Measurements from ENCODE around the gene SINHCAF. TPM values are rescaled to one million over a fixed set of nuclear protein-coding genes. Genes with fewer than 3 reads are reported as not detected.
A peak's percentile ranks its signal among the peaks of the same experiment; 100 is the strongest.
"Not testable (repeated sequence)": the region's sequence is repeated elsewhere in the genome, so short reads cannot be mapped to it uniquely, and the experiment has no call there.

SINHCAF gene
- total RNA-seq, 1 experiment from 2014 or later, result 127 TPM

DNA sequence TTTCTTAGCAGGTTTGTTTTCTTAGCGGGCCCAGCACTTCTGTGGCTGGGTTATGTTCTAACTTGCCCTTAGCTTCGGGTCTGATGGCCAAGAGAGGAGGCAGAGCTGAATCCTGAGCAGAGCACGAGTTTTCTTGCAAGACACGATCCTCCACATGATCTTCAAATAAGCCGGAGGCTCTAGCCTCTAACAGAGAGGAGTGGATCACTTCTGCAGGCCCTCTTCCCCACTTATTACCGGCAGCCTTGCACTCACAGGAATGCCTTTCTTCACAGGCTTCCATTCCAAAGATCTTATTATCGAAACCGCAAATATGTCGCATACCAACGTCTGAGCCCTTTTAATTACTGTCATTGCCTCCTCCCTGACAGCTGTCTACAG lies 79.5 kb downstream of the SINHCAF start:
- H3K4me3 Mint-ChIP-seq (ENCODE audit: low read depth, unreplicated experiment), result no peak overlapping the region
- DNase-seq, result no peak
- TF ChIP-seq, protein P1, sequence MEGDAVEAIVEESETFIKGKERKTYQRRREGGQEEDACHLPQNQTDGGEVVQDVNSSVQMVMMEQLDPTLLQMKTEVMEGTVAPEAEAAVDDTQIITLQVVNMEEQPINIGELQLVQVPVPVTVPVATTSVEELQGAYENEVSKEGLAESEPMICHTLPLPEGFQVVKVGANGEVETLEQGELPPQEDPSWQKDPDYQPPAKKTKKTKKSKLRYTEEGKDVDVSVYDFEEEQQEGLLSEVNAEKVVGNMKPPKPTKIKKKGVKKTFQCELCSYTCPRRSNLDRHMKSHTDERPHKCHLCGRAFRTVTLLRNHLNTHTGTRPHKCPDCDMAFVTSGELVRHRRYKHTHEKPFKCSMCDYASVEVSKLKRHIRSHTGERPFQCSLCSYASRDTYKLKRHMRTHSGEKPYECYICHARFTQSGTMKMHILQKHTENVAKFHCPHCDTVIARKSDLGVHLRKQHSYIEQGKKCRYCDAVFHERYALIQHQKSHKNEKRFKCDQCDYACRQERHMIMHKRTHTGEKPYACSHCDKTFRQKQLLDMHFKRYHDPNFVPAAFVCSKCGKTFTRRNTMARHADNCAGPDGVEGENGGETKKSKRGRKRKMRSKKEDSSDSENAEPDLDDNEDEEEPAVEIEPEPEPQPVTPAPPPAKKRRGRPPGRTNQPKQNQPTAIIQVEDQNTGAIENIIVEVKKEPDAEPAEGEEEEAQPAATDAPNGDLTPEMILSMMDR (IDR thresholded peaks at IDR 0.05; ENCODE audit: unreplicated experiment), result no peak
- H3K4me1 Mint-ChIP-seq (ENCODE audit: low read depth, unreplicated experiment), result no peaks in the 10 kb centered on the region
- intact Hi-C loops (cut with micrococcal nuclease; ENCODE audit: unreplicated experiment), result no loop called here
- no TSS peak for BruUV-seq (replicated peaks)
- peaks cover 21% of the 10 kb centered on the region for H3K27me3 Mint-ChIP-seq (ENCODE audit: unreplicated experiment)
- H3K27ac Mint-ChIP-seq (ENCODE audit: unreplicated experiment), result no peak overlapping the region
- no peaks in the 10 kb centered on the region for H3K9me3 Mint-ChIP-seq (ENCODE audit: low read depth, unreplicated experiment)
- no peaks in the 10 kb centered on the region for H3K36me3 Mint-ChIP-seq (ENCODE audit: insufficient read depth, unreplicated experiment)
- CTCF ChIA-PET, result no interaction called here

DNA sequence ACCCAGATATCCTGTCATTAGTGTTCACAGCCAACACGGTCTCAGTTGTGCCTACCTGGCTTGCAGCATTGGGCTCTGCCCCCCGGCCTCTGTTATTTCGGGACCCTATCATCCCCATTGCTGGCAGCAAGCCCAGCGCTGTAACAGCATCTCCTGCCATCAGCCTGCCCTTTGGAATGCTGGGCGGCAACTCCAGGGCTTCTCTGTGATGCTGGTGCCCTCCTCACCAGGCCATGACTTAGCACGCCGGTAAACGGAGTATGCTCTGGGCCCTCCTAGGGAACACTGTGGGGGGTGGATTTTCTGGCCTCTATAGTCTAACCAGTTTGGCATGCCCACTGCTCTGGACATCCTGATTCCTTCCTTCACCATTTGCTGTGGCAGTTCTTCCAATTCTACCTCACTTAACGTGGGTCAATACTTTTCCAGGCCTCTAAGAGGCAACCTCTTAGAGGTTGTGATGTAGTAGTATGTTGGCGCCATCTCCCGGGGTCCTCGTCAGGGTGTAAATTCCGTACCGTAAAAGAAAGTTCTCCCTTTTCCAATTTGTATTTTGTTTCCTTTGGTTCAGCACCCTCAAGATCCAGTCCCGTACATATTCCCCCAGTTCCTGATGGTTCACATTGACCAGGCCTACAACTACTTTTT lies 80.0 kb downstream of the SINHCAF start:
- Mint-ChIP-seq H3K27ac (ENCODE audit: unreplicated experiment) (no peak overlapping the region), H3K4me3 (ENCODE audit: low read depth, unreplicated experiment) (no peak overlapping the region), H3K9me3 (ENCODE audit: low read depth, unreplicated experiment) (no peaks in the 10 kb centered on the region), H3K36me3 (ENCODE audit: insufficient read depth, unreplicated experiment) (no peaks in the 10 kb centered on the region), H3K4me1 (ENCODE audit: low read depth, unreplicated experiment) (no peaks in the 10 kb centered on the region), H3K27me3 (ENCODE audit: unreplicated experiment) (peaks cover 22% of the 10 kb centered on the region)
- CTCF ChIA-PET, result no interaction called here
- intact Hi-C loops (cut with micrococcal nuclease; ENCODE audit: unreplicated experiment), result no loop called here
- TF ChIP-seq, protein P1 (IDR thresholded peaks at IDR 0.05; ENCODE audit: unreplicated experiment), result peak; percentile 13
- no TSS peak for BruUV-seq (replicated peaks)
- no peak for DNase-seq

DNA sequence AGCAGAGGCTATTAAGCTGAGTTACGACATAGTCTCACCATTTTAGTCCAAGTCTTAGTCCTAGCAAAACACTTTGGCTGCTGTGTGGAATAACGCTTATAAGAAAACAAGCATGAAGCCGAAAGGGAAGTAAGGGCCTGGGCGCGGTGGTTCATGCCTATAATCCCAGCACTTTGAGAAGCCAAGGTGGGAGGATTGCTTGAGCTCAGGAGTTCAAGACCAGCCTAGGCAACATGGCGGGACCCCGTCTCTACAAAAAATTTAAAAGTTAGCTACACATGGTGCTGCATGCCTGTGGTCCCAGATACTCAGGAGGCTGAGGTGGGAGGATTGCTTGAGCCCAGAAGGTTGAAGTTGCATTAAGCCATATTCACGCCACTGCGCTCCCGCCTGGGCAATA lies 83.5 kb downstream of the SINHCAF start:
- H3K9me3 Mint-ChIP-seq (ENCODE audit: low read depth, unreplicated experiment); BruUV-seq (replicated peaks); CTCF ChIA-PET; H3K4me1 Mint-ChIP-seq (ENCODE audit: low read depth, unreplicated experiment); H3K36me3 Mint-ChIP-seq (ENCODE audit: insufficient read depth, unreplicated experiment); H3K27ac Mint-ChIP-seq (ENCODE audit: unreplicated experiment); H3K4me3 Mint-ChIP-seq (ENCODE audit: low read depth, unreplicated experiment); DNase-seq; intact Hi-C loops (cut with micrococcal nuclease; ENCODE audit: unreplicated experiment): not testable (repeated sequence)
- H3K27me3 Mint-ChIP-seq (ENCODE audit: unreplicated experiment), result peaks cover 20% of the 10 kb centered on the region

DNA sequence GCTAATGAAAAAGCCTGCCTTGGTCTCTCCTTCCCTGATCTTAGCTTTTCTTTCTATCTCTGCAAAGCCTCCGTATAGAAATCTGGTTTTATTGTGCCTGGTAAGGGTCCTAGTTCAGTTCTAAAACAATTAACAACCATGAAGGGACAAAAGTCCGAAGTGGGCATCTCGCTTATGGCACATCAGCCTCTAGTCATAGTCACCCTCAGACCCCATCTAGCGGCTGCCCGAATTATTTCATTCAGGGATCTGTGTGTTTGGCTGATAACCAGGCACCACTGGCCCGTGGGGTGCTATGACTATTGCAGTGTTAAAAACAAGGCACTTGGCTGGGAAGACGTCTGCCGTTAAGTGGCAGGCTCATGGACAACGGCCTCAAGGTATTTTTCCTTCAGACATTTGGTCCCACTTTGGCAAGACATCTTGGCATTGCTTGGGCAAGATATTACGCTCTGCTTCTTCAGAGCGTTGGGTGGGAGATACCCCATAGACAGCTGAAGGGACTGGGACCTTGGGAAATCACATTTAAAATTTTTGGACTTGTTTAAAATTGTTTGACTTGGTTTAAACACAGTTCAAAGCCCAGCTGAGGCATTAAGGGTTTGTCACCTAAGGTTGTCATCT lies 87.1 kb downstream of the SINHCAF start:
- intact Hi-C loops (cut with micrococcal nuclease; ENCODE audit: unreplicated experiment), result loop anchor here (2.0 kb wide), 2 partner anchors 122 to 392 kb away; no protein-coding TSS in a partner anchor
- peak; percentile 81 for DNase-seq
- Mint-ChIP-seq H3K27ac (ENCODE audit: unreplicated experiment) (no peak overlapping the region), H3K9me3 (ENCODE audit: low read depth, unreplicated experiment) (no peaks in the 10 kb centered on the region), H3K36me3 (ENCODE audit: insufficient read depth, unreplicated experiment) (peaks cover 4% of the 10 kb centered on the region), H3K4me1 (ENCODE audit: low read depth, unreplicated experiment) (peaks cover 28% of the 10 kb centered on the region), H3K4me3 (ENCODE audit: low read depth, unreplicated experiment) (peak overlapping the region; percentile 23), H3K27me3 (ENCODE audit: unreplicated experiment) (peaks cover 29% of the 10 kb centered on the region)
- CTCF ChIA-PET, result no interaction called here
- TF ChIP-seq, protein P1 (IDR thresholded peaks at IDR 0.05; ENCODE audit: unreplicated experiment), result peak; percentile 76
- BruUV-seq (replicated peaks), result no TSS peak

DNA sequence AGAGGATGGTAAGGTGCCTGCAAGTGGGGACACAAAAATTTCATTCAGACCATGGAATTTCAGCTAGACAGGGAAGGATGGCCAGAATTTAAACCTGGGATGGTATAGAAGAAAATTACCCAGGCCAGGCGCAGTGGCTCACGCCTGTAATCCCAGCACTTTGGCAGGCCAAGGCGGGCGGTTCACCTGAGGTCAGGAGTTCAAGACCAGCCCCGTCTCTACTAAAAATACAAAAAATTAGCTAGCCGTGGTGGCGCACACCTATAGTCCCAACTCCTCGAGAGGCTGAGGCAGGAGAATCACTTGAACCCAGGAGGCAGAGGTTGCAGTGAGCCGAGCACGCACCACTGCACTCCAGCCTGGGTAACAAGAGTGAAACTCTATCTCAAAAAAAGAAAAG lies 87.6 kb downstream of the SINHCAF start:
- Mint-ChIP-seq H3K27me3 (ENCODE audit: unreplicated experiment) (peaks cover 29% of the 10 kb centered on the region), H3K4me3 (ENCODE audit: low read depth, unreplicated experiment) (peak overlapping the region; percentile 23), H3K4me1 (ENCODE audit: low read depth, unreplicated experiment) (peaks cover 28% of the 10 kb centered on the region)
- CTCF ChIA-PET, result interaction anchor here (1.2 kb wide), 1 partner anchor 121 kb away, joined by 3 read pairs; no protein-coding TSS in a partner anchor
- intact Hi-C loops (cut with micrococcal nuclease; ENCODE audit: unreplicated experiment), result loop anchor here (2.0 kb wide), 2 partner anchors 122 to 392 kb away; no protein-coding TSS in a partner anchor
- not testable (repeated sequence) for H3K36me3 Mint-ChIP-seq (ENCODE audit: insufficient read depth, unreplicated experiment); DNase-seq; H3K27ac Mint-ChIP-seq (ENCODE audit: unreplicated experiment); BruUV-seq (replicated peaks); H3K9me3 Mint-ChIP-seq (ENCODE audit: low read depth, unreplicated experiment)
